ENCODE measurements around the gene HOMER1.
A peak's percentile ranks its signal among the peaks of the same experiment; 100 is the strongest.
"Not testable (repeated sequence)": the region's sequence is repeated elsewhere in the genome, so short reads cannot be mapped to it uniquely, and the experiment has no call there.

The HOMER1 gene

DNA sequence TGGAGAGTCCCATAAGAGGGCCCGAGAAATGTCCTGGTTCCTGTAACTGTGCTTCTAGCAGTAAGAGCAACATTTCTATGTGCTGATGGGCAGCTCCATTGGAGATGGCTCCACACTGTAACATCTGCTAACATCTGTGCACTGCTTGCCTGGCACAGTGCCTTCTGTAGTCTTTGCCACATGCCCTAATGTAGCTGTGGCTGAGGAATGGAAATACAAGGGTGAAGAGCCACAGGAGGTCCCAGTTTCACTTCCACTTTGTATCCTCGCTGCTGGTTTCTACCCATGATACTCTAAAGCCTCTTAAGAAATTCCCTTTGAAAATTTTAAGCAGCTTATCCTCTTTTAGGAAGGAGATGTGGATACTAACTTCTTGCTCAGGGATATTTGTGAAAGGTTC, 97.4 kb downstream of the HOMER1 start:
- no peak for DNase-seq (ENCODE audit: low spot score)

DNA sequence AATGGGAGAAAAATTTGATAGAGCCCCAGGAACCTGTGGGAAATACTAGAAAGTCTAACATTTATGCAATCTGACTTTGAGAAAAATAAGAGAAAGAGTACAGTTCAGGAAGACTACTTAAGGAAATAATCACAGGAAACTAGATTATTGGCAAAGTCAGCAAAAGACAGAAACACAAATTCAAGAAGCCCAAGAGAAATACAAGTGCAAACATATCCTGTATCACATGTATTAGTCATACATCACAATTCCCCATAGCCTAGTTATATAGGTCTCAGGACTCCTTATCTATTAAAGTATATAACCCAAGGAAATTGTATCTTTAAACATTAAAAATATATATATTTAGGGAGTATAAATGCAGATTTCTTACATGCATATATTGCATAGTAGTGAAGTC, 100.8 kb downstream of the HOMER1 start:
- DNase-seq (ENCODE audit: low spot score) = no peak

DNA sequence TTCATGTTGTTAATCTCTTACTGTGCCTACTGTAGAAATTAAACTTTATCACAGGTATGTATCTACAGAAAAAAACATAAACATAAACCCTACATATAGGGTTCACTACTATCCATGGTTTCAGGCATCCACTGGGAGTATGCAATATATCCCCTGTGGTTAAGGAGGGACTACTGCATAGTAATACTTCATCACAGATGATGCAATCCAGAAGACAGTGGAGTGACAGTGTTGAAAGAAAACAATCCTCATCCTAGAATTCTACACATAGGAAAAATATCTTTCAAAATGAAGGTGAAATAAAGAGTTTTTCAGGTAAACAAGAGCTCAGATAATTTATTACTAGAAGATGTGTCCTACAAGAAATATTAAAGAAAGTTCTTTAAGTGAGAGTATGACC, 105.9 kb downstream of the HOMER1 start:
- DNase-seq (ENCODE audit: low spot score) = no peak

DNA sequence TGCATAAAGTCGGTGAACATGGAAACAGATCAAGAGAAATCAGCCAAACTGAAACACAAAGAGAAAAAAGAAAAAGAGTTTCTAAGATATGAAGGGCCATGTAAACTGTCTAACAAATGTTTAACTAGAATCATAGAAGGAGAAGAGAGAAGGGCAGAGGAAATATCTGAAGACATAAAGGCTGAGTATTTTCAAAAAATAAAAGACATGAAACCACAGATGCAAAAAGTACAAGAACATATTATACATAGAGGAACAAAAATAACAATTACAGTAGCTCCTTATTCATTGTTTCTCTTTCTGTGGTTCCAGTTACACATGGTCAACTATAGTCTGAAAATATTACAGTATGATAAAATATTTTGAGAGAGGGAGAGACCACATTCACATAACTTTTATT, 106.3 kb downstream of the HOMER1 start:
- no peak for DNase-seq (ENCODE audit: low spot score)

DNA sequence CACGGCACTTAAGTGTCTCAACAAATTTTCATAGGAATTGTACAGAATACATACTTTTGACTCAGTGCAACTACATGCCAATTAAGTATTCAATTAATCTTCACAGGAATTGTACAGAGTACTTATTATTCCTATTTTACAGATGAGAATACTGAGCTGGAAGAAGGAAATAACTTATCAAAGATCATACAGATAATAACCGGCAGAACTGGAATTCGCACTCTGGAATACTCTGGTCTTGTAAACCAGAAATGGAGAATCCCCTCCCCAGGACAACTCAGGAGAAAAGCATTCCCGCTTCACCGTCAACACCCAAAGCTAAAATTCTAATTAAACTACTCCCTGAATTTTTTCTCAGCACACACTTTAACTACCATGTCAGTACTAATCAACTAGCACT, 112.7 kb downstream of the HOMER1 start:
- DNase-seq (ENCODE audit: low spot score) = no peak

DNA sequence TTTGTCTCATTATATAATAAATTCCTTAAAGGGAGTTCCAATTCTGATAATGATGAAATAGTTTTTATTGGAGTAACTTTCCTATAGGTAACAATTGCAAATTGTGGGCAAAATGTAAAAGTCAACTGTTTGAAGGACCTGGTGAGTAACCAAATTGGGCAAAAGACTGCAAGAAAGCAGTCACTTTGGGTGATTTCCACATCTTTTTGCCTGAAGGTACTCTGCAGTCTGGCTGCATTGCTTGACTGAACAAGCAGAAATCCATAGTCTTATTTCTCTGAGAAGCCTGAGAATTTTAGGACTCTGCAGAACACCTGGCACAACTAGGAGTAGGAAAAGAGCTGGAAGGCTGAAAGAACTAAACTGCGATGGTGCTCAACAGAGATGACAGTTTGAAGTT, 114.9 kb downstream of the HOMER1 start:
- DNase-seq (ENCODE audit: low spot score) = no peak

DNA sequence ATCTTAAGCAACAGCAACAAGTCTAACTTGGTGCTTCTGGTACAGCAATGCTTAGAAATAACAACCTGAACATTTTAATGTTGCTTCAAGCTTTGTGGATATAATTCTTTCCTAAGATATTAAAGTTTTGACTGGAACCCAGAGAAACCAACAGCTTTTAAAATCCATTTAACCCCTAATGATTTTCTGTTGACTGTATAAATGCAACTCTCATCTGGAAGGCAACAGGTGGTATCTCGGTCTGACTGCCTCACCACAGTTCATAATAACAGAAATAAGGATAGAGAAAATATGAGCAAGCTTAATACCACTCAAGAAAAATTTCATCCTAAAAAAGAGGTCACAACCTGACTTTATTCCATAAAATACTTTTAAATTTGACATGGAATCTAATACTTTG, 116.9 kb downstream of the HOMER1 start:
- DNase-seq (ENCODE audit: low spot score) = no peak

DNA sequence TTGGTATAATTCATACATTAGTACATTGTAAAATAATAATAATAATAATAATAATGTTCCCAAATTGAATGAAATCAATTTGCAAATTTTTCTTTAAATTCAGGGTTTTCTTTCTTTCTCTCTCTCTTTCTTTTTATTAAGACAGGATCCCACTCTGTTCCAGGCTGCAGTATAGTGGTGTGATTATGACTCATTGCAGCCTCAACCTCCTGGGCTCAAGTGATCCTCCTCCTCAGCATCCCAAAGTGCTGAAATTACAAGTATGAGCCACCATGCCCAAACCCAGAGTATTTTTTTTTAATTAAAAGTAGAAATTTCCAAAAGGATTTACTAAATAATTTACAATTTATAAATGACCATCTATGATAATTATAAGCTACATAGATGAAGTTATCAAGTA, 117.7 kb downstream of the HOMER1 start:
- no peak for DNase-seq (ENCODE audit: low spot score)

DNA sequence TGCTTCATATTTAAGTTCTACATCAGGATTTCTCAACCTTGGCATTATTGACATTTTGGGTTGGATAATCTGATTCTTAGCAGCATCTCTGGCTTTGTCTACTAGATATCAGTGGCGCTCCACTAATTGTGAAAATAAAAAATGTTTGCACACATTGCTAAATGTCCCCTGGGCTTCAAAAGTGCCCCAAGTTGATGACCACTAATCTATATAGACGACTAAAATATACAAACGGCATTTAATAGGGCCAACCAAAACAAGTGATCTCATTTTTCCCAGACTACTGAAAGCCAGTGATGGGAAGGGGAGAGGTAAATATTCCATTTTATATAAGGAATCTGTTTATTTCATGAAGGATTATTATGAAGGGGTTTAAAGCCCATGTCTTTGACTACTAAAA, 118.6 kb downstream of the HOMER1 start:
- DNase-seq (ENCODE audit: low spot score) = no peak

DNA sequence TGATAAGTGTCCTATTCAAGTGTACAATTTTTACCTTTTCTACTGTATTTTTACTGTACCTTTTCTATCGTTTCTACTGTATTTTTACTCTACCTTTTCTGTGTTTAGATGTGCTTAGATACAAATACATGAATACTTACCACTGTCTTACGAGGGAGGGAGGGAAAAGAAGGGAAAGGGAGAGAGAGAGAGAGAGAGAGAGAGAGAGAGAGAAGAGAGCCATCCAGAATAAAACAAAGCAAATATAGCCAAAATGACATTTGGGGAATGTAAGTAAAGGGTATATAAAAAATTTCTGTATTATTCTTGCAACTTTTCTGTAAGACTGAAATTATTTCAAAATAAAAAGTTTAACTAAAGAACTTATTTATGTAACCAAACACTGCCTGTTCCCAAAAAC, 121.2 kb downstream of the HOMER1 start:
- DNase-seq (ENCODE audit: low spot score) = no peak

DNA sequence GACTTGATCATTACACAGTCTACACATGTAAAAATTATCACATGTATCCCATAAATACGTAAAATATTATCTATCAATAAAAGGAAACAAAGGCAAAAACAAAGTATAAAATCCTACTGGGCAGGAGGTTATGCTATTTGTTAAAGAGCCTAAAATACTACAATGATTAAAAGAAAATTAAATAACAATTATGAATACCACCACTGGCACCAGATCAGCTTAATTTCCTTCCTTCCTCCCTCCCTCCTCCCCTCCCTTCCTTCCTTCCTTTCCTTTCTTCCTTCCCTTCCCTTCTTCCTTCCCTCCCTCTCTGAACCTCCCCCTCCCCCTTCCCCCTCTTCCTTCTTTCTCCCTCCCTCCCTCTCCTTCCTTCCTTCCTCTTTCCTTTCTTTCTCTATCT, 127.3 kb downstream of the HOMER1 start:
- no peak for DNase-seq (ENCODE audit: low spot score)

DNA sequence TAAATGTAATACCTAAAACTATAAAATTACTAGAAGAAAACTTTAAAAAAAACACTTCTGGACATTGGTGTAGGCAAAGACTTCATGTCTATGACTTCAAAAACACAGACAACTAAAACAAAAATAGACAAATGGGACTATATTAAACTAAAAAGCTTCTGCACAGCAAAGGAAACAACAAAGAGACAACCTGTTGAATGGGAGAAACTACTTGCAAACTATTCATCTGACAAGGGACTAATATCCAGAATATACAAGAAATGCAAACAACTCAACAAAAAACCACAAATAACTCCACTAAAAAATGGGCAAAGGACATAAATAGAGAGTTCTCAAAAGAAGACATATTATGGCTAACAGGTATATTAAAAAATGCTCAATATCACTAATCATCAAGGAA, 128.8 kb downstream of the HOMER1 start:
- not testable (repeated sequence) for DNase-seq (ENCODE audit: low spot score)

DNA sequence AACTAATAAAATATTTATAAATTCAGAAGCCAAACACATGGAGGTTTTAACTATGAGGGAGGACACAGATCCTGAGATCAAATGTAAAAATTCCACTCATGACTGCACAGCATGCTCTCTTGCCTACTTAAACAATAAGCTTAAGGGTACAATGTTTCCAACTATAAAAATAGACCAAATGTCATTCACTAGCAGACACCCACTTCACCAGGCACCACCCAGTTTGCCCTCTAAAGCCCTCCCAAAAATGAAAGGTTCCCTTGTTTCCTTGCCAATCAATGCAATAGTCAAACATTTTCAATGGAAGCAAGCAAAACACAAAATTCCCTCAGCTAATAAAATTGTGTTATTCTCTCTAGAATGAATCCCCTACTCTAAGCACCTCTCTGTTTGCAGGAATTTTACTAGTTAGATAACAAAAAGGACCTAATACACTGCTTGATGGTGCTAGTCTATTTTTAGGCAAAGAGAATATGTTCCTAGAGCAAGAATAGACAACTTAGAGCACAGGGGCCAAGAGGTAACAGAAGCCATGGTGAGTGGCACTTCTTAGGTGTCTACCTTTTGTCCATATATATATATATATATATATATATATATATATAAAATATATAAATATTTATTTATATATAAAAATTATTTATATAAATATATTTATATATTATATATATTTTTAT, 135.3 kb downstream of the HOMER1 start:
- no peak for DNase-seq (ENCODE audit: low spot score)

DNA sequence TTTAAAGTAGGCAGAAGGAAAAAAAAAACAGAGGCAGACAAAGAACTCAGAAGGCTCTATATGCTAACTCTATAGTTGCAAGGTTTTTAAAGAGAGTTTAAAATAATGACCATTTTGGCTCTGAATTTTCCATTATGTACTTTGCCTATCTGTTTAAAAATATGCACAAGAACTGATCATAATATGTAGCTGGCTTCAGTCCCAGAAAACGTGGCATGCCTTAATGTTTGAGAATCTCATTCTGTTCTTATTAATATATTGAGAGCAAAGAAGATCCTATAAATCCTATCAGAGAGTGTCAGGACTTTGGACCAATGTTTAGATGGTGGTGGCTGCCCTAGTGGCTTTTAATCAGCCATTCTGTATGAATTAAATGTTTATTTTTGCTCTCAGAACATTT, 156.5 kb downstream of the HOMER1 start:
- DNase-seq (ENCODE audit: low spot score) = no peak

DNA sequence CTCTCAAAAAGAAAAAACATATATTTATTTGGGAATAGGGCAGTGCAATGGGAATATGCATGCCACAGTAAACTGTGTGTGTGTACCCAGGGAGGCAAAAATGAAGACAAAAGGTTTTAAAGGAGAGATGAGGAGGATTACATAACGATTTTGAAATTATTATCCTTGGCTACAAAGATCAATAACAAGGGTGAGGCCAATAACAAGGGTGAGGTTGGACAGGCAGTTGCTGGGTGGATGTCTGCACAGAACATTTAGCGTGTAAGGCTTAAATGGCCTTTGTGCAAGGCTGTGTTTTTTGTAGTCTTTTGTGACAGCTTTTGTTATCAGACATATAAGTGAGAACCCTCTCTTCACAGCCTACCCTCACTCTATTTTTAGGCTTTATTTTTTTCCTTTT, 164.1 kb downstream of the HOMER1 start:
- no peak for DNase-seq (ENCODE audit: low spot score)

DNA sequence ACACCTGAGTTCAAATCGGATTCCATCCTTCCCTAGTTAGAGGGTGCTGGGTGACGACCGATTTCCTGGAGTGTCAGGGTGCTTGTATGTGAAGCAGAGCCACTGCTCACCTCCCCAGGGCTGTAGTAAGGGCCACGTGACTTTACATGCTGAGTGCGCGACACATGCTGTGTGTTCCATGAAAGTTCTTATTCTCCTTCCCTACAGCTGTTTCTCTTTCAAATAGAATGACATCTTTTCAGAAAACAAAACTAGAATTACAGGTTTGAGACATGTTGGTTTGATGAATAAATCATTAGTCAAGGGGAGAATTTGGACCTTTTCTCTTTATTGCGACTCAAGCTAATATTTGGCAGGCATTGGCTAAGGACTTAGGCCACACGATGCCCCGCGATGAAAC, 164.9 kb downstream of the HOMER1 start:
- DNase-seq (ENCODE audit: low spot score) = no peak

DNA sequence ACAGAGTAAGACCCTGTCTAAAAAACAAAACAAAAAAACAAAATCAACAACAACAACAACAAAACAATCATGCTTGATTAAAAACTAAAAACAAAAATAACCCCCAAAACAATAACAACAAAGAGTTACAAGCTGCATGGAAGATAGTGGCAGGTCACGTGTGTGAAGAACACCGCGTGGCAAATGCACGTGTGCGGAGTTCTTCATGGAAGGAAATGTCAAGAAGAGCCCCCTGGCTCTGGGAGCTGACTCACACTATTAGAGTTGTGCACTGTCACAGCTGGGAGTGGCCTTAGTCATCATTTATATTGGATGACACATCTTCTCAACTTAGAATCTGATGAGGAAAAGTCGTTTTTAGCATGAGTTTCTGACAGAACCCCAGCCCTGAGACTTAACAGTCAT, 167.5 kb downstream of the HOMER1 start:
- peak; percentile 2 for DNase-seq (ENCODE audit: low spot score)

DNA sequence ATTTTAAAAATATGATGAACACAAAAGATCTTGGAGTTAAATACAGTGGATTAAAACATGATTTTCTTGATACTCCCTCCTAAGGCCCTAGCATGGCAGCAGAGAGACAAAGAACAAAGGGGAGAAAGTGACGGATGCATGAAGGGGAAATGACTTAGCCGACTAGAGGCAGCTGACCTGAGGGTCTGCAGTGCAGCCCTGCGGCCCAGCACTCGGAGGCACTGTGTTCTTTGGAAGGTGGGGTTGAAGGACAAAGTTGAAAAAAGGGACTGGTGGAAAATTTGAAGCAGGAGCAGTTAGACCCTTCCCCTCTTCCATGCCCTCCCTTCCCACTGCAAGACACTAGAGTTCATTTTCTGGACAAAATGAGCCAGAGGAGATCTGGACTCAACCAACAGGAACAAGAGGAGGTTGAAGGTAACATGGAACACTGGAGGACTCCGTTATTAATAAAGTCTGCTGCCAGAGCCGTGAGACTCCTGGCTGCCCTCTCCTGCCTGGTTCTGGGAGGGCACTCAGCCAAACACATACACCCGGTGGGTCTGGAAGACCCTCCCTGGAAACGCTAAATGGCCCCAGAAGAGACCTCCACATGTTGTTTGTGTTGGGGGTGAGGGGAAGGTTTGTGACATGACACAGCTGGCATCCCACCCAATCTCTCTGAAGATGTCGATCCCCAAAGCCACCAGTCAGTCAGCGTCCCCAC, 179.9 kb downstream of the HOMER1 start:
- DNase-seq (ENCODE audit: low spot score) = no peak

DNA sequence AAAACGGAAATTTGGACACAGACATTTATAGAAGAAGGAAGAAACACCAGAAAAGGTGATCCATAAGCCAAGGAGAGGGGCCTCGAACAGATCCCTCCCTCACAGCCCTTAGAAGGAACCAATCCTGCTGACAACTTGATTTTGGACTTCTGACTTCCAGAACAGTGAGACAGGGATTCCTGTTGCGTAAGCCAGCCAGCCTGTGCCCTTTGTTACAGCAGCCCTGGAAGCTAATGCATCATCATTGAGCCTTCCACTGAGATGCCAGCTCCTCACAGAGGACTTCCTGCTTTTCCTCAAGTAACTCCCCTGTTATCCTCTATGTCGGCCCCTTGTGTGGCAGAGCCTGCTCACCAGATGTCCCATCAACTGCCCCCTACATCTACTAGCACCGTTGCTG, 183.9 kb downstream of the HOMER1 start:
- DNase-seq (ENCODE audit: low spot score) = no peak

DNA sequence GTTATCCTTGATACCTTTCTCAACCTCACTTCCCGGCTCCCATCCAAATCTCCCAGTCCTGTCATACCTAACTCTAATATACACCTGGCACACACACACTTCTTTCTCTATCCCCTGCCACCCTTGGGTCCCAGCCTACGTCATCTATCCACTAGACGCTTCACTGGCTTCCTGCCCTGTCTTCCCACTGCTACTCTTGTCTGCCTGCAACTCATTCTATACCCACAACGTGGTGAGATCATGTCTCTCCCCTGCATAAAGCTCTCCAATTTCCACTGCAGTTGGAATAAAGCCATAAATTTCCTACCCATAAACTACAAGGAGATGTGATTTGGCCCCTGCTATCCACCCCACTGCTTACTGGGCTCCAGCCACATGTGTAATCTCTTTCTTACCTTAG, 184.5 kb downstream of the HOMER1 start:
- DNase-seq (ENCODE audit: low spot score) = no peak
